ENCODE results near the gene COL5A1.

The COL5A1 gene

DNA sequence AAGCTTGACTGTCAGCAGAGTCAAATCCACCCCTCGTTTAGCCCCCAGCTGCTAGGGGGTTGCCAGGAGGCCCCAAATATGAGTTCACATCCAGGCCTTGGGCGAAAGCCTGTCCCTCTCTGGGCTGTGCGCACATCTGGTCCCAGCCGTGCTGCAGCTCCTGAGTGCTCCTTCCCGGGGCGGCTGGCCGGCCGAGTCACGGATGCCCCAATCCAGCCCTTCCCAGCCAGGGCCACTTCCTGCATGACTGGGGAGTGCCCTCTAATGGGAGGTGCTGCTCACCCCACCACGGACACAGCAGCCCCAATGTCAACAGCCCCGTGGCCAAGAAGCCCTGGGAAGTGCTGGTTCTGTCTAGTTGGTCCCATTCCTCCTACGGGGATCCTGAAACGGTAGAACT lies 135.6 kb downstream of the COL5A1 start:
- no peak overlapping the region for H3K4me3 ChIP-seq (ENCODE audit: low read length)
- TF ChIP-seq, protein P1, sequence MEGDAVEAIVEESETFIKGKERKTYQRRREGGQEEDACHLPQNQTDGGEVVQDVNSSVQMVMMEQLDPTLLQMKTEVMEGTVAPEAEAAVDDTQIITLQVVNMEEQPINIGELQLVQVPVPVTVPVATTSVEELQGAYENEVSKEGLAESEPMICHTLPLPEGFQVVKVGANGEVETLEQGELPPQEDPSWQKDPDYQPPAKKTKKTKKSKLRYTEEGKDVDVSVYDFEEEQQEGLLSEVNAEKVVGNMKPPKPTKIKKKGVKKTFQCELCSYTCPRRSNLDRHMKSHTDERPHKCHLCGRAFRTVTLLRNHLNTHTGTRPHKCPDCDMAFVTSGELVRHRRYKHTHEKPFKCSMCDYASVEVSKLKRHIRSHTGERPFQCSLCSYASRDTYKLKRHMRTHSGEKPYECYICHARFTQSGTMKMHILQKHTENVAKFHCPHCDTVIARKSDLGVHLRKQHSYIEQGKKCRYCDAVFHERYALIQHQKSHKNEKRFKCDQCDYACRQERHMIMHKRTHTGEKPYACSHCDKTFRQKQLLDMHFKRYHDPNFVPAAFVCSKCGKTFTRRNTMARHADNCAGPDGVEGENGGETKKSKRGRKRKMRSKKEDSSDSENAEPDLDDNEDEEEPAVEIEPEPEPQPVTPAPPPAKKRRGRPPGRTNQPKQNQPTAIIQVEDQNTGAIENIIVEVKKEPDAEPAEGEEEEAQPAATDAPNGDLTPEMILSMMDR (IDR thresholded peaks at IDR 0.05; ENCODE audit: insufficient read depth, low read depth, low read length, missing control alignments), result no peak
- no peak for DNase-seq (ENCODE audit: low read depth)

DNA sequence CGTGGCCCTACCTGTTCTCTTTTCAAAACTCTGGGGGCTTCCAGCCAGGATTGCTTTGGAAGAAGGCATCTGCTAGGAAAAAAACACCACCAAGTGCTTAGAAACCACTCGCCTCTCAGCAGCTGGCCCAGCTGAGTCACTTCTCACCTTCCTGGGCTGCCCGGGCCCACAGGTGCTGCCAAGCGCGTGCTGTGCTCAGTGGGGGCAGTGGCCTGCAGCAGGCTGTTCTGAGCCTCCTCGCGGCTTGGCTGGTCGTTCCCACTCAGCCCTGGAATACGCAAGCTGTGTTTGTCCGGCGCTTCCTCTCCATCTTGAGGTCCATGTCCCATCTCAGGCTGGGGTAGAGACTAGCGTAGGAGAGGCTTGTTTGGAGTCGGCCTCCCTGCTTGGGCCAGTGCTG lies 136.6 kb downstream of the COL5A1 start:
- no peak for DNase-seq (ENCODE audit: low read depth)
- no peak overlapping the region for H3K4me3 ChIP-seq (ENCODE audit: low read length)
- TF ChIP-seq, protein P1 (IDR thresholded peaks at IDR 0.05; ENCODE audit: insufficient read depth, low read depth, low read length, missing control alignments), result no peak

DNA sequence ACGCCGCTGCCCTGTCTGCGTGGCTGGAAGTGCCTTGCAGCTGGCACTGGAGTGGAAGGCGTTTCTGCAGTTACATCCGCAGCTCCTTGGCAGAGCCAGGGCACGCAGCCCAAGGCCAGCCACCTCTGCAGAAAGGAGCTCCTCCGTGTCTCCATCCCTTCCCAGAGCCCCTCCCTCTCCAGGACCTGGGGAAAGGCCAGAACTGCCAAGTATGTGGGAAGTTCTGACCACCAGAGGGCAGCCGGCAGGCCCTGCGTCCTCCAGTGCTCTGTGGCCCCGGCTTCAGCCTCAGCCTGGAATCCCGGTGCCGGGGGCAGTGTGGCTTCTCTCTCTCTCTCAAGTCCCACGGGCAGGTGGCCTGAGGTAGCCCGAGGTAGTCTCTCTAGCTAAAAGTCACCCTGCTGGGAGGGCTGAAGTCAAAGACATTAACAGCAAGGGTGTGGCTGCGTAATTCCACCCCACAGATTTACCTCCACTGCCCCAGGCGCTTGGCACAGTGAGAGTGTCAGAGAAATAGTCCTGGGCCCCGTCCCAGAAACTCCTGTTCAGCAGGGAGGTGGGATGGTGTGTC lies 137.3 kb downstream of the COL5A1 start:
- no peak for DNase-seq (ENCODE audit: low read depth)
- no peak overlapping the region for H3K4me3 ChIP-seq (ENCODE audit: low read length)
- TF ChIP-seq, protein P1 (IDR thresholded peaks at IDR 0.05; ENCODE audit: insufficient read depth, low read depth, low read length, missing control alignments), result peak; percentile 3

DNA sequence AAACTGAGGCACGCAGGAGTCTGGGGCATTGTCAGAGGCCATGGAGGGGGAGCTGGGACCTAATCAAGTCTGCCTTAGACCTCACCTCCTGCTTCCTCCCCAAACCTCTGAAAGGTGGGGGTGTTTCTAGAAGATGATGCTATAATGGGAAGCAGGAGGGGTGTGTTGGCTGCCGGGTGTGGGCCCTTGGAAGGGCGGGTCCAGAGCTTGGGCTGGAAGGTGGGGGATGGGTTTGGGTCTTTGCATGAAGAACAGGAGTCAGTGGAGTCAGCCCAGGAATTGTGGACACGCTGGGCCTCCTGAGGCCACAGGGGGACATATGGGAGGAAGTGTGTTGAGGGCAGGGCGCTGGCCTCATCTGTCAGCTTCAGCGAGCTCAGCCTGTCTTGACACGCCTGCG lies 138.0 kb downstream of the COL5A1 start:
- DNase-seq (ENCODE audit: low read depth), result no peak
- TF ChIP-seq, protein P1 (IDR thresholded peaks at IDR 0.05; ENCODE audit: insufficient read depth, low read depth, low read length, missing control alignments), result no peak
- H3K4me3 ChIP-seq (ENCODE audit: low read length), result no peak overlapping the region

DNA sequence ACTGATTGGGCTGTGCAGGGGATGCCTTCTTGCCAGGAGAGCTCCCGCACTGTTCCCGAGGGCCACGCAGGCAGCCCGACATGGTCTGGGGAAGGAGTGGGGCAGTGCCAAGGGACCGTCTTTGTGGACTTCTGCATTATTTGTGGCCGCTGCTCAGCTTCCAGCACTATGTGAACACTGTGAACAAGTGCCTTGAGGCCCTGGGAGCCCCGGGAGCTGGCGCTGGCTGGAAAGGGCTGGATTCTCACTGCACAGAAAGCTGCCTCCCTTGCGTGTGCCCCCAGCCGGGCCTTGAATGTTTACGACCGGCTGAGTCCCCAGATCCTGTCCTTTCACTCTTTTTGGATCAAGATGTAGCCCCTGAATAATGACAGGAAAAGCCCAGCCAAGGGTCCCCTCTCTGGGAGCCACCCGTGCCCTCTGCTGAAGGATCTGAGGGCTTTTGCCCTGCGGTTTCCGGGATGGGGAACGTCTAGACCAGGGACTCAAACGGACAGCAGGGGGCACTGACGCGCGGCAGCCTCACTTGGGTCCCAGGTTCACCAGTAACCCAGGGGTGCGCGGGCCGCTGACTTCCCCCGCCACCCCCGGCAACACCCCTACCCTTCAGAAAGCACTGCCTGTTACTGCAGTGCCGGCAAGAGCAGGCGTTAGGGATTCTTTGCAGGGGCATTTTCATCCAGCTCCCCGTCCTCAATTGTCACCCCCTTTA lies 140.1 kb downstream of the COL5A1 start:
- TF ChIP-seq, protein P1 (IDR thresholded peaks at IDR 0.05; ENCODE audit: insufficient read depth, low read depth, low read length, missing control alignments), result no peak
- H3K4me3 ChIP-seq (ENCODE audit: low read length), result no peak overlapping the region
- no peak for DNase-seq (ENCODE audit: low read depth)

DNA sequence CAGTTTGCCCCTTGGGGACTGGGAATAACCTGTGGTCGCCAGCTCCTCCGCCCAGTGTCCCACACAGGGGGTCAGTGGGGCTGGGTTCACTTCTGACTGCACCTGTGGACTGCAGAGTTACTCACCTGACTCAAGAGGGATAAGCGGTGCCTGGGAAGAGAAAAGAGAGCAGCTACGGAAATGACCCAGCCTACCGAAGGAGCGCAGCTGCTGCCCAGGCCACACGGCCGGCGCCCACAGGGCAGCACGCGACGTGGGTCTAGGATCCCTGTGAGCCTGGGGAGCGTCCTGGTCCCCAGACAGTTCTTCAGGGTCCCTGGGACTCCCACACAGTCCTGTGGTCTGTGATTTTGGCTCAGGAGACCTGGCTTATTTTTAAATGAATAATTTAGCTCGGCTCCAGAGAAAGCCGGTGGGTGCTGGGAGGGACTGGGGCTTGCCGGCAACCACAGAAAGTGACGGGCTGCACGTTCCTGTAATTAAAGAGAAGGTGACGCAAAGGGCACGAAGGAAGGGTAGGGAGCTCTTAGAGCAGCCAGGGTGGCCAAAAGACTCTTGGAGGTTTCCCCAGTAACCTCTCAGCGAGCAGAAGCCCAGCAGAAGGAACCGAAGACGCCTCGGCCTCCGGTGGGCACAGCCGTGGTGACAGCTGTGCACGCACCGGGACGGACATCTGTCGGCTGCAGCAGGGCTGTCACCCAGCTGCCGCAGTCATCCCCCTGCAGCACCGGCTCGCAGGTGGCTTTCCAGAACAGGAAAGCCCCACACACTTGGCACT lies 141.5 kb downstream of the COL5A1 start:
- no peak overlapping the region for H3K4me3 ChIP-seq (ENCODE audit: low read length)
- no peak for DNase-seq (ENCODE audit: low read depth)
- TF ChIP-seq, protein P1 (IDR thresholded peaks at IDR 0.05; ENCODE audit: insufficient read depth, low read depth, low read length, missing control alignments), result no peak
